Endometrium (tissue), 2 donors: ENCODE data around the gene NR2E1.

Experiments used
- FAIRE-seq: peaks from 2 replicates; lab custom pipeline; 2012; peaks lifted over from hg19 to GRCh38; lab: Jason Lieb, UNC
- donor health status: control.
- donor health status: control.

Gene NR2E1

GRCh38 chr6:108165714-108166663 lies at the start of gene NR2E1:
TSS of gene NR2E1 (plus strand) at chr6:108166022. CDS start at chr6:108166766, 744 bp downstream.
- no peak for FAIRE-seq

DNA sequence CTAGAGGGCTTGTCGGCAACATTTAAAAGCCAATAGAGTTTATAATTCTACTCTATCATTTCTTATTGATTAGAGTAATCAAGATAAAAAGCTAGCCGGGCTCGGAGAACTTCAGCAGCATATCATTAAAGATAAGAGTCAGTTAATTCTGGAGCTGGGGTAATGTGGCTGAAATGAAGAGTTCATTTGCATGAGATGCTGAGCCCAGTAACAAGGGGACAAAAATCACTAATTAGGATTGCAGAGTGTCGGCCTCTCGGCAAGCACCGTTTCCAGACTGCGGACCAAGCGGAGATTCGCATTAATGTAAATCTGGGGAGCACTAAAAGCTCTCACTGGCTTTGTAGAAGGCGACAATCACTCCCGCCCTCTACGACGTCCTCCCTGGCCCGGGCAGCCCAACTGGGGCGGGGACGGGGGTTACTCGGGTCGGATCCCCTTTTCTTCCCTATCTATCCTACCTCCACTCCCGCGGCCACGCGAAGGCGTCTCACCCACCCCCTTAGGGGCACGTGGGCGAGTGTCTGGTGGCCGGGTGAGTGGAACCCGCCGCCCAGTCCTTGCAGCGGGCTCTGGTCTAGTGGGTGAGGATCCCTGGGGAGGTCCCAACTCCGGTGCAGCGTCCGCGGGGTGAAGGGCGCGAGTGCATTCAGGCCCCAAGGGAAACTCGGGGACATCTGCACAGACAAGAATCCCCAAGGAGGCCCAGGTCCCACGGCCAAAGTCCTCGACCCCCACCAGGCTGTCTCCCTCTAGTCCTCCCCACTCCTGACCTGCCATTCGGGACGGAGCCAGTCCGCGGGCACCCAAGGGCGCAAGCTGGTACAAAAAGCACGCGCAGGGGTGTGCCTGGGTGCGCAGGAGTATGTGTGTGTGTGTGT lies 49.0 kb upstream of the NR2E1 start:
- FAIRE-seq, result no peak

- no peak for FAIRE-seq
Observed at GRCh38 chr6:108117427-108118358, 48.1 kb upstream of the NR2E1 start.

DNA sequence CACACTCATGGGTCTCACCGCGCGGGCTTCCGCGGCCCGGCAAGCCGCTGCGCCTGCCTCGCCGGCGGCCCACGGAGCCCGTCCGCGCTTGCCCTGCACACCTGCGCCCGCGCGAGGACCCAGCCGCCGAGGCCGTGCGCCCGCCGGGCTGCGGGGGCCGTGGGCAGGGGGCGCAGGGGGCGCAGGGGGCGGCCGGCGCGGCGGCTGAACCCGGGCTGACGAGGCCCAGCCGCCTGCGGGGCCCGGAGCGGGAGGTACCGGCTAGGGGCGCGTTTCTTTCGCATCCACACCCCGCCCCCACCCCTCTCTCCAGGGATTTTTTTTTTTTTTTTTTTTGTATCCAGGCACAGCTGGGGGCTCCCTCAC lies 47.5 kb upstream of the NR2E1 start:
- no peak for FAIRE-seq

GRCh38 chr6:108118810-108119768 lies 46.7 kb upstream of the NR2E1 start:
- no peak for FAIRE-seq

DNA sequence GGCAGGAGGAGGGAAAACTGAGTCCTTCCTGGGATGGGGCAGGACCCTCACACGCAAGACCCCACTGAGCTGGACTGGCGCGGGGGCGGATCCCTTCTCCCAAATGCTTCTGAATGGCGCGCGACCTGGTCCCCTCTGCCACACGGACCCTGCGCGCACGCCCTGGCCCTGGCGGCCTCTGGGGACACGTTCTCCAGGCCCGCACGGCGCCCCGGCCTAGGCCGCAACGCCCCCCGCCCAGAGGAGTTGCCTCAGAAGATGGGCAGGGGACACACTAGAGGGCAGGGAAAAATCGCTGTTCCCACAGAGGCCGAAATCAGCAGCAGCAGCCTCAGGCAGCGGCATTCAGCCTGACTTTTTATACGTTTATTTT lies 46.1 kb upstream of the NR2E1 start:
- FAIRE-seq, result no peak

DNA sequence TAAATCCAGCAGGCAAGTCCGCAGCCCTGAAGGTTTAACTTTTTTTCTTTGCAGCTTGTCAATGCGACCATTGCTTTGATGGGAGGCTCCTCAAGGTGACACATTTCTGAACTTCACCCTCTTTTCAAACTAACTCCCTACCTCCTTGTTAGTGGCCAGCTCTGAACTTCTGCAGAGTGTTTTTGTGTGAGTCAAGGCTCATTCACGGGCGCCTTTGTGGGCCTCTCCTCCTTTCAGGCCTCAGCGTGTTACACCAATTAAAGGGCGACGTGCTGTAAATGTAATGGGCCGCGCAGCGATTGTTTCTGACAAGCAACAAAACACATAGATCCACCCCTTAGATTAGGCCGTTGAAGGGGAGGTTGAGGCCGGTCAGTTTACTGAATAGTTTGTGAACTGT lies 45.5 kb upstream of the NR2E1 start:
- FAIRE-seq, result no peak

GRCh38 chr6:108121612-108122011 lies 44.2 kb upstream of the NR2E1 start:
- no peak for FAIRE-seq

DNA sequence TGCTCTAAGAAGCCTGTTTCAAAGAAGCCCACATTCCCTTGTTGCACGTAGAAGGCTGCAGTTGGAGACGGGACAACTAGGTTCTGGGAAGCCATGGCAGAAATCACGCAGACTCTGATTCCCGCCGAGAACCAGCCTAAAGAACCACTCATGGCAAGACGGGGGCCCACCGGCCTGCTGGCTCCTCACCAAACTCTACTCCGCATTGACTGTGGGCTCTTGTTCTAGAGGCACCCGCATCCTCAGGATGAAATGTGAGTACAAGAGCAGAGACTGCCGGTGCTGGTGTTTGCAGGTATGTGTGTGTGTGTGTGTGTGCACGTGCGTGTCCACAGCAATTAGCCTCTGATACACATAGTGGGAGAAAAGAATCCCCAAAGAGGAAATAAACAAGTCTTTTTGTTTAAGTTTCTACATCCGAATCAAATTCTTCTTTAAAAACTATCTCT lies 42.3 kb upstream of the NR2E1 start:
- FAIRE-seq, result no peak

DNA sequence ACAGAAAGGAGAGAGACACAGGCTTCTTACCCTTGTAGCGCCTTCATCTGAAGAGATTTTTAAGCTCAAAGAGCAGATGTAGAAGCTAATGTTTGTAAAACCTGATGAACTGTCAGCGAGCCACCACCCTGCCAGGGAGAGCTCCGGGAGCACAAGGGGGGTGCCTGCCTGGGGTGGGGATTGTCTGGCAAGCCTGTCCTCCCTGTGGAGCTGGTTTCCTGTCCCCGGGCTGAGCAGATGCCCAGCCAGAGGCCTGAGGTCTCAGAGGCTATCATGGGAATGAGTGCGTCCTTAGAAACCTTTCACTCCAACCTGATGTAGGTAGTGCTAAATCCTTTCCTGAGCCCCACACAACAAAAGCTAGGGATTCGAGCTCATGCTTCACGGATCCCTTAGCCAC lies 41.9 kb upstream of the NR2E1 start:
- FAIRE-seq, result no peak

DNA sequence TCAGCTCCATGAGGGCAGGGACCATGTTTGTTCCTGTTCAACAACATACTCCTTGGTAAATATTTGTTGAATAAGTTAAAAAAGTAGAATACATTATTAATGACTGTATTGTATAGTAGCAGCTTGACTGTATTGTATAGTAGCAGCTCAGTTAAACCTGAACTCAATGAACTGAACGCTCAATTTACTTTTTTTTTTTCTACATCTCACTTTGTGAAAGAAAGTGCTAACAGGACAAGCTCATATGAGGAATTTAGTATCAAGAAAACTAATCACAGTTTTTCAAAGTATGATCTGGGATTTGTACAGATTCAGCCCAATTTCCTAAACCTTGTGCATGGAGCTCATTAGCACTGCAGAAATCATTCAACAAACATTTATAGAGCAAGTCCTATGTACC lies 38.8 kb upstream of the NR2E1 start:
- FAIRE-seq, result no peak

DNA sequence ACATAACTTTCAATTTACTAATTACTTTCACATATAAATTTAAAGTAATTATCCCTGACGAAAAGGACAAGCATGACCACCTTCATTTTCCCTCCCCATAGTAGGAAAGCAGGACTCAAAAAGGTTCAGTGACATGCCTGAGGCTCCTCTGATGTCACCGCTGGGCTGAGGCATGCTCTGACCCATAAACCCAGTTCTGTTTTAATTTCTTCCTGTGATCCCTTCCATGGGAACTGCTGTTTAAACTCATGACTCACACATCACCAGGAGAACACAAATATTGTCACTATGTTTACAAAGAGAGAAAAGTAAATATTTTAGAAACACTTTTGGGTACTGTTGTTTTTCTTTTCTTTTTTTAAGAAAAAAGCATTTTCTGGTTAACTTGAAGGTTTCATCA lies 38.0 kb upstream of the NR2E1 start:
- peak; percentile 26 for FAIRE-seq

GRCh38 chr6:108130262-108130661 lies 35.6 kb upstream of the NR2E1 start:
- no peak for FAIRE-seq

- FAIRE-seq, result no peak
Observed at GRCh38 chr6:108132863-108133262, 33.0 kb upstream of the NR2E1 start.

DNA sequence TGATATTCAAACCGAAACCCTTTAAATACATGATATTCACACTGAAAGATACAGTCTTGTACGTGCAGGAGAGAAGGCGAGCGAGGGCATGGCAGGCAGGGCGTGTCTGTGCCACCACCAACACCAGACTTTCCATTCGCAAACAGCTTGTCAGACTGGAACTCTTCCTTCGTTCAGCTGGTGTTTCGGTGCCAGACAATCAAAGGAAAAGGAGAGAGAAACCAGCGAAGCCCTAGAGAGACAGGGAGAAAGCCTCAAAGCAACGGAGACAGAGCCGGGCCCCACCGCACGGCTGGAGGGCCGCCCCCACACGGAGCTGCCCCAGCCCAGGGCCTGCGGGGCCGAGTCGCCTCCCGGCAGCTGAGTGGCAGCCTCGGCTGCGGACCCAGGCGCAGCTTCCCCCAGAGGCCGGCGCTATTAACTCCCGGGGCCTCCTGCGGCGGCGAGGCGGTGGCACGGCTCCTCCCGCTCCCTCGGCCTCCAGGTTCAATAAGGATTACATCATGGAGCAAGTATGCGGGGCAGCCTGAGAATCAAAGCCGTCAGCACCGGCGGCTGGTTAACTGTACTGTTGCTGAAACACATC lies 32.1 kb upstream of the NR2E1 start:
- no peak for FAIRE-seq

- no peak for FAIRE-seq
Observed at GRCh38 chr6:108134213-108134970, 31.4 kb upstream of the NR2E1 start.

- FAIRE-seq, result no peak
Observed at GRCh38 chr6:108142240-108142639, 23.6 kb upstream of the NR2E1 start.

- FAIRE-seq, result no peak
Observed at GRCh38 chr6:108145639-108146038, 20.2 kb upstream of the NR2E1 start.

GRCh38 chr6:108152446-108152845 lies 13.4 kb upstream of the NR2E1 start:
- FAIRE-seq, result no peak
